Measurements from ENCODE around the gene SETD6.
A peak's percentile ranks its signal among the peaks of the same experiment; 100 is the strongest.
"Not testable (repeated sequence)": the region's sequence is repeated elsewhere in the genome, so short reads cannot be mapped to it uniquely, and the experiment has no call there.

SETD6 gene

GRCh38 chr16:58478427-58478826 lies 36.9 kb upstream of the SETD6 start:
- 95% methylated on average over 2 of the region's 2 CpGs for WGBS
- Histone ChIP-seq H3K4me3 (ENCODE audit: low read length) (no peak overlapping the region), H3K27me3 (ENCODE audit: insufficient read depth, low read length) (no peaks in the 10 kb centered on the region), H3K9ac (ENCODE audit: low read depth, low read length) (no peak overlapping the region), H3K27ac (ENCODE audit: low read depth, low read length) (no peak overlapping the region), H3K4me1 (ENCODE audit: insufficient read depth, low read length) (no peaks in the 10 kb centered on the region), H3K9me3 (ENCODE audit: insufficient read depth, low read depth, low read length) (no peaks in the 10 kb centered on the region), H3K36me3 (ENCODE audit: insufficient read depth, low read length) (no peaks in the 10 kb centered on the region)

GRCh38 chr16:58481226-58481869 lies 34.0 kb upstream of the SETD6 start:
- H3K27ac ChIP-seq (ENCODE audit: low read depth, low read length), result no peak overlapping the region
- no peaks in the 10 kb centered on the region for H3K4me1 ChIP-seq (ENCODE audit: insufficient read depth, low read length)
- H3K27me3 ChIP-seq (ENCODE audit: insufficient read depth, low read length), result no peaks in the 10 kb centered on the region
- no peak overlapping the region for H3K9ac ChIP-seq (ENCODE audit: low read depth, low read length)
- WGBS, result 94% methylated on average over 11 of the region's 11 CpGs
- no peaks in the 10 kb centered on the region for H3K36me3 ChIP-seq (ENCODE audit: insufficient read depth, low read length)
- no peak overlapping the region for H3K4me3 ChIP-seq (ENCODE audit: low read length)
- H3K9me3 ChIP-seq (ENCODE audit: insufficient read depth, low read depth, low read length), result no peaks in the 10 kb centered on the region

- 78% methylated on average over 8 of the region's 8 CpGs for WGBS
- H3K9ac ChIP-seq (ENCODE audit: low read depth, low read length), result no peak overlapping the region
- no peaks in the 10 kb centered on the region for H3K27me3 ChIP-seq (ENCODE audit: insufficient read depth, low read length)
- H3K27ac ChIP-seq (ENCODE audit: low read depth, low read length), result no peak overlapping the region
- H3K36me3 ChIP-seq (ENCODE audit: insufficient read depth, low read length), result no peaks in the 10 kb centered on the region
- H3K4me1 ChIP-seq (ENCODE audit: insufficient read depth, low read length), result no peaks in the 10 kb centered on the region
- no peak overlapping the region for H3K4me3 ChIP-seq (ENCODE audit: low read length)
- H3K9me3 ChIP-seq (ENCODE audit: insufficient read depth, low read depth, low read length), result no peaks in the 10 kb centered on the region
Measured at GRCh38 chr16:58481931-58482330, 33.4 kb upstream of the SETD6 start.

- no peak overlapping the region for H3K4me3 ChIP-seq (ENCODE audit: low read length)
- H3K9ac ChIP-seq (ENCODE audit: low read depth, low read length), result no peak overlapping the region
- no peaks in the 10 kb centered on the region; the same call in 1 of the 2 replicates for H3K27me3 ChIP-seq (ENCODE audit: insufficient read depth, low read length)
- H3K27ac ChIP-seq (ENCODE audit: low read depth, low read length), result no peak overlapping the region
- 81% methylated on average over 9 of the region's 11 CpGs for WGBS
- no peaks in the 10 kb centered on the region for H3K9me3 ChIP-seq (ENCODE audit: insufficient read depth, low read depth, low read length)
- H3K36me3 ChIP-seq (ENCODE audit: insufficient read depth, low read length), result no peaks in the 10 kb centered on the region
- H3K4me1 ChIP-seq (ENCODE audit: insufficient read depth, low read length), result no peaks in the 10 kb centered on the region
Measured at GRCh38 chr16:58485184-58485887, 30.0 kb upstream of the SETD6 start.

- H3K27ac ChIP-seq (ENCODE audit: low read depth, low read length), result no peak overlapping the region
- WGBS, result 21% methylated on average over 43 of the region's 43 CpGs
- H3K36me3 ChIP-seq (ENCODE audit: insufficient read depth, low read length), result no peaks in the 10 kb centered on the region
- H3K4me3 ChIP-seq (ENCODE audit: low read length), result 0 out of 2 replicates have a peak overlapping the region, but pooled peaks have one; percentile 26
- no peaks in the 10 kb centered on the region; the same call in 1 of the 2 replicates for H3K27me3 ChIP-seq (ENCODE audit: insufficient read depth, low read length)
- H3K9me3 ChIP-seq (ENCODE audit: insufficient read depth, low read depth, low read length), result no peaks in the 10 kb centered on the region
- 0 out of 2 replicates have a peak overlapping the region, but pooled peaks have one; percentile 41 for H3K9ac ChIP-seq (ENCODE audit: low read depth, low read length)
- peaks cover 4% of the 10 kb centered on the region for H3K4me1 ChIP-seq (ENCODE audit: insufficient read depth, low read length)
Measured at GRCh38 chr16:58487566-58488351, 27.6 kb upstream of the SETD6 start.

GRCh38 chr16:58488531-58488930 lies 26.8 kb upstream of the SETD6 start:
- H3K27me3 ChIP-seq (ENCODE audit: insufficient read depth, low read length), result no peaks in the 10 kb centered on the region; the same call in 1 of the 2 replicates
- 84% methylated on average over 3 of the region's 3 CpGs for WGBS
- no peaks in the 10 kb centered on the region for H3K9me3 ChIP-seq (ENCODE audit: insufficient read depth, low read depth, low read length)
- no peak overlapping the region for H3K9ac ChIP-seq (ENCODE audit: low read depth, low read length)
- H3K4me1 ChIP-seq (ENCODE audit: insufficient read depth, low read length), result peaks cover 6% of the 10 kb centered on the region
- H3K36me3 ChIP-seq (ENCODE audit: insufficient read depth, low read length), result no peaks in the 10 kb centered on the region
- H3K27ac ChIP-seq (ENCODE audit: low read depth, low read length), result no peak overlapping the region
- H3K4me3 ChIP-seq (ENCODE audit: low read length), result no peak overlapping the region

GRCh38 chr16:58490065-58490464 lies 25.3 kb upstream of the SETD6 start:
- Histone ChIP-seq H3K4me3 (ENCODE audit: low read length) (no peak overlapping the region), H3K27ac (ENCODE audit: low read depth, low read length) (no peak overlapping the region)
- 91% methylated on average over 4 of the region's 4 CpGs for WGBS

GRCh38 chr16:58490539-58490938 lies 24.8 kb upstream of the SETD6 start:
- not testable (repeated sequence) for H3K9me3 ChIP-seq (ENCODE audit: insufficient read depth, low read depth, low read length); H3K27ac ChIP-seq (ENCODE audit: low read depth, low read length); H3K27me3 ChIP-seq (ENCODE audit: insufficient read depth, low read length); H3K9ac ChIP-seq (ENCODE audit: low read depth, low read length); H3K4me3 ChIP-seq (ENCODE audit: low read length); H3K36me3 ChIP-seq (ENCODE audit: insufficient read depth, low read length); H3K4me1 ChIP-seq (ENCODE audit: insufficient read depth, low read length)
- WGBS, result 88% methylated on average over 8 of the region's 8 CpGs

More at GRCh38 chr16:58490065-58490464, 25.3 kb upstream of the SETD6 start:
- Histone ChIP-seq H3K9me3 (ENCODE audit: insufficient read depth, low read depth, low read length) (no peaks in the 10 kb centered on the region), H3K36me3 (ENCODE audit: insufficient read depth, low read length) (no peaks in the 10 kb centered on the region), H3K9ac (ENCODE audit: low read depth, low read length) (no peak overlapping the region), H3K27me3 (ENCODE audit: insufficient read depth, low read length) (no peaks in the 10 kb centered on the region; the same call in 1 of the 2 replicates), H3K4me1 (ENCODE audit: insufficient read depth, low read length) (peaks cover 6% of the 10 kb centered on the region)

GRCh38 chr16:58492066-58492465 lies 23.3 kb upstream of the SETD6 start:
- no peak overlapping the region for H3K9ac ChIP-seq (ENCODE audit: low read depth, low read length)

GRCh38 chr16:58492735-58493134 lies 22.6 kb upstream of the SETD6 start:
- Histone ChIP-seq H3K4me3 (ENCODE audit: low read length) (no peak overlapping the region), H3K27ac (ENCODE audit: low read depth, low read length) (no peak overlapping the region), H3K36me3 (ENCODE audit: insufficient read depth, low read length) (no peaks in the 10 kb centered on the region), H3K9ac (ENCODE audit: low read depth, low read length) (no peak overlapping the region), H3K27me3 (ENCODE audit: insufficient read depth, low read length) (no peaks in the 10 kb centered on the region), H3K9me3 (ENCODE audit: insufficient read depth, low read depth, low read length) (no peaks in the 10 kb centered on the region), H3K4me1 (ENCODE audit: insufficient read depth, low read length) (peaks cover 19% of the 10 kb centered on the region)
- 53% methylated on average over 5 of the region's 5 CpGs for WGBS

More at GRCh38 chr16:58492066-58492465, 23.3 kb upstream of the SETD6 start:
- Histone ChIP-seq H3K36me3 (ENCODE audit: insufficient read depth, low read length) (no peaks in the 10 kb centered on the region), H3K4me1 (ENCODE audit: insufficient read depth, low read length) (peaks cover 19% of the 10 kb centered on the region), H3K27ac (ENCODE audit: low read depth, low read length) (no peak overlapping the region), H3K4me3 (ENCODE audit: low read length) (no peak overlapping the region), H3K9me3 (ENCODE audit: insufficient read depth, low read depth, low read length) (no peaks in the 10 kb centered on the region), H3K27me3 (ENCODE audit: insufficient read depth, low read length) (no peaks in the 10 kb centered on the region; the same call in 1 of the 2 replicates)
- 87% methylated on average over 4 of the region's 4 CpGs for WGBS

Measured in HUES64 (cell line).